ENCODE data around the gene PDZD2.

Gene PDZD2

GRCh38 chr5:32067774-32068470 is 429.0 kb downstream of the PDZD2 start:
- in situ Hi-C loops (cut with HindIII; ENCODE audit: low pct_ligation_motif_present, low sequenced_read_pairs), result loop anchor here (25.0 kb wide), 1 partner anchor 231 kb away; no protein-coding TSS in a partner anchor
- DNase-seq, result no peak
- no peaks in the 10 kb centered on the region for H3K27me3 ChIP-seq (replicated peaks)
- H3K27ac ChIP-seq, result no peak overlapping the region
- TF ChIP-seq CTCF (IDR thresholded peaks at IDR 0.05; ENCODE audit: low read depth, low read length, missing control alignments), result no peak
- H3K4me3 ChIP-seq (ENCODE audit: low read depth, low read length), result no peak overlapping the region
- H3K36me3 ChIP-seq (replicated peaks), result no peaks in the 10 kb centered on the region

- H3K27me3 ChIP-seq (replicated peaks), result no peaks in the 10 kb centered on the region
- in situ Hi-C loops (cut with HindIII; ENCODE audit: low pct_ligation_motif_present, low sequenced_read_pairs), result loop anchor here (25.0 kb wide), 1 partner anchor 231 kb away; no protein-coding TSS in a partner anchor
- no peak for DNase-seq
- no peaks in the 10 kb centered on the region for H3K36me3 ChIP-seq (replicated peaks)
- TF ChIP-seq CTCF (IDR thresholded peaks at IDR 0.05; ENCODE audit: low read depth, low read length, missing control alignments), result no peak
- no peak overlapping the region for H3K4me3 ChIP-seq (ENCODE audit: low read depth, low read length)
- no peak overlapping the region for H3K27ac ChIP-seq
Measured at GRCh38 chr5:32068561-32068960, 429.6 kb downstream of the PDZD2 start.

GRCh38 chr5:32069396-32069795 is 430.5 kb downstream of the PDZD2 start:
- no peaks in the 10 kb centered on the region for H3K36me3 ChIP-seq (replicated peaks)
- H3K4me3 ChIP-seq (ENCODE audit: low read depth, low read length), result no peak overlapping the region
- TF ChIP-seq CTCF (IDR thresholded peaks at IDR 0.05; ENCODE audit: low read depth, low read length, missing control alignments), result no peak
- DNase-seq, result no peak
- in situ Hi-C loops (cut with HindIII; ENCODE audit: low pct_ligation_motif_present, low sequenced_read_pairs), result loop anchor here (25.0 kb wide), 1 partner anchor 232 kb away; no protein-coding TSS in a partner anchor
- no peaks in the 10 kb centered on the region for H3K27me3 ChIP-seq (replicated peaks)
- no peak overlapping the region for H3K27ac ChIP-seq

- in situ Hi-C loops (cut with HindIII; ENCODE audit: low pct_ligation_motif_present, low sequenced_read_pairs), result loop anchor here (25.0 kb wide), 1 partner anchor 234 kb away; no protein-coding TSS in a partner anchor
- Histone ChIP-seq H3K27me3 (replicated peaks) (no peaks in the 10 kb centered on the region), H3K27ac (no peak overlapping the region), H3K36me3 (replicated peaks) (no peaks in the 10 kb centered on the region), H3K4me3 (ENCODE audit: low read depth, low read length) (no peak overlapping the region)
- no peak for TF ChIP-seq CTCF (IDR thresholded peaks at IDR 0.05; ENCODE audit: low read depth, low read length, missing control alignments)
- DNase-seq, result no peak
Measured at GRCh38 chr5:32071351-32071944, 432.5 kb downstream of the PDZD2 start.

GRCh38 chr5:32072054-32072453 is 433.1 kb downstream of the PDZD2 start:
- no peak for TF ChIP-seq CTCF (IDR thresholded peaks at IDR 0.05; ENCODE audit: low read depth, low read length, missing control alignments)
- Histone ChIP-seq H3K36me3 (replicated peaks) (no peaks in the 10 kb centered on the region), H3K4me3 (ENCODE audit: low read depth, low read length) (no peak overlapping the region), H3K27me3 (replicated peaks) (no peaks in the 10 kb centered on the region), H3K27ac (no peak overlapping the region)
- DNase-seq, result no peak
- in situ Hi-C loops (cut with HindIII; ENCODE audit: low pct_ligation_motif_present, low sequenced_read_pairs), result loop anchor here (25.0 kb wide), 1 partner anchor 235 kb away; no protein-coding TSS in a partner anchor

Data from brain microvascular endothelial cell (primary cell).